H1 (cell line): ENCODE results near the gene OR6F1. TPM values are rescaled to one million over a fixed set of nuclear protein-coding genes. Genes with fewer than 3 reads are reported as not detected.
"Not testable (repeated sequence)": the region's sequence is repeated elsewhere in the genome, so short reads cannot be mapped to it uniquely, and the experiment has no call there.

Experiments used
- CTCF ChIA-PET: fragments of 300-600 bp; sonication (Branson Sonifier 250); formaldehyde crosslinking; loops from one replicate; lab custom pipeline; 2021; ENCODE audit not compliant: partially characterized antibody; lab: Charles Lee
- POLR2A ChIA-PET: fragments of 300-600 bp; sonication (Branson Sonifier 250); formaldehyde crosslinking; loops from one replicate; lab custom pipeline; 2021; ENCODE audit warnings: inconsistent platforms; ENCODE audit not compliant: partially characterized antibody; lab: Charles Lee
- DNase-seq, 2 experiments: peaks; one replicate each; pipeline versions ENCODE4 v3.0.0 to v3.0.0-alpha.2; 2010 to 2022; ENCODE audit warnings: low spot score in 2 of 2, low read depth in 1 of 2, mixed read lengths in 1 of 2
- FAIRE-seq: peaks from 2 replicates; lab custom pipeline; 2011; peaks lifted over from hg19 to GRCh38; lab: Jason Lieb, UNC
- H2AFZ ChIP-seq: 2 replicates; pipeline ENCODE4 v1.8.1; 2012; ENCODE audit warnings: low read length, inconsistent platforms
- H2AK5ac ChIP-seq: 2 replicates; pipeline ENCODE4 v1.6.1; 2013; ENCODE audit warnings: low read depth, low read length
- H2BK120ac ChIP-seq: replicated peaks from 2 replicates; pipeline ENCODE3; 2013; ENCODE audit warnings: low read depth, low read length, inconsistent platforms
- H2BK12ac ChIP-seq: 2 replicates; pipeline ENCODE4 v1.6.1; 2013; ENCODE audit warnings: low read depth, low read length
- H2BK15ac ChIP-seq: 2 replicates; pipeline ENCODE4 v1.6.1; 2013; ENCODE audit warnings: low read length
- H2BK20ac ChIP-seq: 2 replicates; pipeline ENCODE4 v1.6.1; 2013; ENCODE audit warnings: low read length
- H2BK5ac ChIP-seq: 2 replicates; pipeline ENCODE4 v1.6.1; 2013; ENCODE audit warnings: low read depth, low read length
- H3K14ac ChIP-seq: 2 replicates; pipeline ENCODE4 v1.6.1; 2013; ENCODE audit warnings: inconsistent platforms; ENCODE audit not compliant: insufficient read length
- H3K18ac ChIP-seq: 2 replicates; pipeline ENCODE4 v1.6.1; 2013; ENCODE audit warnings: low read length; ENCODE audit errors: extremely low read depth
- H3K23ac ChIP-seq: 2 replicates; pipeline ENCODE4 v1.6.1; 2013; ENCODE audit warnings: inconsistent platforms; ENCODE audit not compliant: insufficient read length
- H3K23me2 ChIP-seq: 2 replicates; pipeline ENCODE4 v1.6.1; 2013; ENCODE audit warnings: low read depth, low read length
- H3K27ac ChIP-seq: 2 replicates; pipeline ENCODE4 v1.6.1; 2011; ENCODE audit warnings: low read depth, low read length, inconsistent platforms
- H3K27me3 ChIP-seq, 4 experiments: replicated peaks in 1 of 4; 1 replicate in 1 of 4; 2 replicates in 3 of 4; pipeline versions ENCODE4 v1.6.1 to v1.8.1; 2011 to 2013; ENCODE audit warnings: low read length in 3 of 4, mild to moderate bottlenecking in 3 of 4, inconsistent platforms in 2 of 4, mixed read lengths in 2 of 4, moderate library complexity in 1 of 4; ENCODE audit not compliant: control insufficient read depth in 3 of 4, insufficient read depth in 3 of 4; ENCODE audit errors: extremely low read depth in 1 of 4
- H3K36me3 ChIP-seq, 4 experiments: 2 replicates each; pipeline versions ENCODE4 v1.6.1 to v1.8.1; 2011 to 2013; ENCODE audit warnings: mild to moderate bottlenecking in 4 of 4, low read length in 3 of 4, moderate library complexity in 2 of 4, control low read depth in 1 of 4, inconsistent platforms in 1 of 4; ENCODE audit not compliant: insufficient read depth in 4 of 4, control insufficient read depth in 2 of 4
- H3K4ac ChIP-seq: replicated peaks from 2 replicates; pipeline ENCODE3; 2013; ENCODE audit warnings: low read length, low read depth, mixed read lengths, inconsistent platforms; ENCODE audit not compliant: insufficient read length
- H3K4me1 ChIP-seq, 4 experiments: replicated peaks in 1 of 4; 1 replicate in 1 of 4; 2 replicates in 3 of 4; pipeline versions ENCODE4 v1.6.1 to v1.8.1; 2011 to 2013; ENCODE audit warnings: low read length in 3 of 4, inconsistent platforms in 2 of 4, mixed read lengths in 1 of 4; ENCODE audit not compliant: insufficient read depth in 4 of 4, control insufficient read depth in 3 of 4
- H3K4me2 ChIP-seq, 2 experiments: 2 replicates each; pipeline versions ENCODE4 v1.6.1 to v1.8.1; 2011 to 2013; ENCODE audit warnings: low read depth in 2 of 2, low read length in 2 of 2, control low read depth in 1 of 2, inconsistent platforms in 1 of 2, mild to moderate bottlenecking in 1 of 2; ENCODE audit not compliant: insufficient read depth in 1 of 2
- H3K4me3 ChIP-seq, 4 experiments: fragments of 200-600, 300-600 bp in 1 of 4; sonication (generic), shearing (Covaris generic), sonication (Bioruptor Twin) in 1 of 4; 2 replicates each; pipeline versions ENCODE4 v1.5.1 to v1.8.1; 2011 to 2016; ENCODE audit warnings: low read length in 4 of 4, low read depth in 3 of 4, control low read depth in 2 of 4, inconsistent platforms in 2 of 4, mild to moderate bottlenecking in 2 of 4, mixed read lengths in 1 of 4, moderate library complexity in 1 of 4; ENCODE audit not compliant: insufficient read depth in 2 of 4; ENCODE audit errors: extremely low read depth in 1 of 4
- H3K56ac ChIP-seq: replicated peaks from 2 replicates; pipeline ENCODE3; 2013; ENCODE audit warnings: low read depth, mild to moderate bottlenecking, mixed read lengths, low read length, inconsistent platforms; ENCODE audit not compliant: insufficient read length
- H3K79me1 ChIP-seq: 2 replicates; pipeline ENCODE4 v1.6.1; 2013; ENCODE audit warnings: low read depth, low read length, control low read depth
- H3K79me2 ChIP-seq, 2 experiments: 2 replicates each; pipeline versions ENCODE4 v1.6.1 to v1.8.1; 2012 to 2013; ENCODE audit warnings: low read length in 2 of 2, mild to moderate bottlenecking in 2 of 2, inconsistent platforms in 1 of 2; ENCODE audit not compliant: insufficient read depth in 2 of 2, control insufficient read depth in 1 of 2
- H3K9ac ChIP-seq, 4 experiments: replicated peaks in 1 of 4; 1 replicate in 1 of 4; 2 replicates in 3 of 4; pipeline versions ENCODE4 v1.6.1 to v1.8.1; 2011 to 2013; ENCODE audit warnings: low read depth in 3 of 4, low read length in 3 of 4, control low read depth in 2 of 4, mild to moderate bottlenecking in 2 of 4, moderate library complexity in 2 of 4, inconsistent platforms in 1 of 4; ENCODE audit errors: extremely low read depth in 1 of 4
- H3K9me3 ChIP-seq, 2 experiments: 2 replicates each; pipeline versions ENCODE4 v1.6.1 to v1.8.1; 2012 to 2013; ENCODE audit warnings: mild to moderate bottlenecking in 2 of 2, moderate library complexity in 2 of 2, control low read depth in 1 of 2, inconsistent platforms in 1 of 2, low read depth in 1 of 2, low read length in 1 of 2, mixed read lengths in 1 of 2; ENCODE audit not compliant: insufficient read depth in 2 of 2
- H4K20me1 ChIP-seq, 2 experiments: replicated peaks in 1 of 2; 2 replicates each; pipeline versions ENCODE3 to v1.8.1; 2011 to 2013; ENCODE audit warnings: inconsistent platforms in 2 of 2, low read length in 2 of 2, mild to moderate bottlenecking in 1 of 2; ENCODE audit not compliant: insufficient read depth in 2 of 2, control insufficient read depth in 1 of 2
- H4K5ac ChIP-seq: 2 replicates; pipeline ENCODE4 v1.6.1; 2013; ENCODE audit warnings: low read length, low read depth, mixed read lengths, inconsistent platforms; ENCODE audit not compliant: insufficient read length
- H4K8ac ChIP-seq: 2 replicates; pipeline ENCODE4 v1.8.0; 2013; ENCODE audit warnings: mild to moderate bottlenecking, moderate library complexity, low read length, inconsistent platforms; ENCODE audit not compliant: insufficient read depth; ENCODE audit errors: extremely low read depth
- H4K91ac ChIP-seq: replicated peaks from 2 replicates; pipeline ENCODE3; 2013; ENCODE audit warnings: low read length, mixed read lengths, inconsistent platforms; ENCODE audit not compliant: insufficient read length
- WGBS, 2 experiments: shearing (Covaris generic) in 1 of 2; methylation state at CpG; one replicate each; pipeline versions ENCODE4 v1.1.6 to v1.1.7; 2013 to 2015; ENCODE audit warnings: low lambda C conversion rate in 2 of 2, mixed read lengths in 2 of 2, inconsistent platforms in 1 of 2, low coverage in 1 of 2, missing lambda C conversion rate in 1 of 2; ENCODE audit not compliant: insufficient replicate concordance in 2 of 2, insufficient coverage in 1 of 2, insufficient read length in 1 of 2; ENCODE audit errors: extremely low coverage in 1 of 2, missing lambda C conversion rate in 1 of 2; 5-methylcytosine and 5-hydroxymethylcytosine counted together
- polyA plus RNA-seq, 7 experiments: library from polyadenylated mRNA; depleted of rRNA in 3 of 7; stranded (reverse) in 5 of 7; unstranded in 2 of 7; fragments of >200 nt in 5 of 7; fragments of 200-250 nt in 2 of 7; gene quantifications; 1 replicate in 5 of 7; 2 replicates in 1 of 7; 4 replicates in 1 of 7; pipeline versions ENCODE4 v1.2.1 to v1.2.3, GENCODE V29; 2011 to 2013; ENCODE audit warnings: missing spikeins in 2 of 7, mixed read lengths in 2 of 7
- total RNA-seq: library from RNA; stranded (reverse); fragmentation: NEBNext Ultra II Directional; extraction: Animal tissue kit (Norgen Biotek cat#: 25700); gene quantifications from 2 replicates; pipeline ENCODE4 v1.2.1, GENCODE V29; 2021

The OR6F1 gene
- total and polyA plus RNA-seq, 2 of the 8 experiments (the other 6 are each of a cell fraction or from before 2014, with no cell fraction given): not detected

GRCh38 chr1:247742215-247742760, 25.8 kb upstream of the OR6F1 start:
- H4K91ac ChIP-seq, H4K5ac ChIP-seq, H3K79me1 ChIP-seq, H3K4ac ChIP-seq, H3K18ac ChIP-seq, H3K14ac ChIP-seq, H3K56ac ChIP-seq, H2BK5ac ChIP-seq, H2BK120ac ChIP-seq, H4K20me1 ChIP-seq, DNase-seq, H2AFZ ChIP-seq, FAIRE-seq, H3K36me3 ChIP-seq, H3K23me2 ChIP-seq, H3K27me3 ChIP-seq, H2BK12ac ChIP-seq, H2BK20ac ChIP-seq, H2AK5ac ChIP-seq, H3K79me2 ChIP-seq, H4K8ac ChIP-seq, H2BK15ac ChIP-seq, H3K4me1 ChIP-seq, H3K27ac ChIP-seq, H3K4me2 ChIP-seq, H3K23ac ChIP-seq, H3K4me3 ChIP-seq, H3K9ac ChIP-seq: not testable (repeated sequence)
- POLR2A ChIA-PET: interaction anchor here (0.7 kb wide), 1 partner anchor 407 kb away, joined by 3 read pairs; no protein-coding TSS in a partner anchor
- CTCF ChIA-PET: interaction anchor here (0.6 kb wide), 1 partner anchor 1160 kb away, joined by 3 read pairs; no protein-coding TSS in a partner anchor
- WGBS, 2 experiments: 39% methylated on average over 3 of the region's 3 CpGs; no CpG with 5 or more reads in 1 of the 2 experiments
- H3K9me3 ChIP-seq: peaks cover 62 to 63% of the 10 kb centered on the region in 2 experiments
